Measurements from ENCODE around the gene CDH13.

DNA sequence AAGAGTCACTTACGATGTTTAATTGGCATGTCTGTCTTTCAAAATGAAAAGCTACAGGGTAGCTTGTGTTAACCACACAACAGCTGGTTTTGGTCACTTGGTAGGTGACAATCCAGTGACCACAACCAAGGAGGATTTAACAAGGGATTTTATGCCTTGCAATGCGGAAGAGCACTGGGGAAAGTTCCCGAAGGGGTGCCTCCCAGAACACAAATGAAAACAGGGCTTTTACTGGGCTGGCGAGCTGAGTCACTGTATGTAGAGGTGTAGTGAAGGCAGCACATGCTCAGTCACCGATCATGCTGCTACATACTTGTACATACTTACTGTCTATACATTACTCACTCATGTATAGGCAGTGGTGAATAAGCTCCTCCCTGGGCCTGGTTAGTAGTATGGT lies 483.5 kb downstream of the CDH13 start:
- no peak for TF ChIP-seq NRF1 (conservative IDR thresholded peaks at IDR 0.05; ENCODE audit: low read depth, low read length)
- no peak for TF ChIP-seq GABPA (IDR thresholded peaks at IDR 0.05; ENCODE audit: low read depth)
- TF ChIP-seq, protein P1, sequence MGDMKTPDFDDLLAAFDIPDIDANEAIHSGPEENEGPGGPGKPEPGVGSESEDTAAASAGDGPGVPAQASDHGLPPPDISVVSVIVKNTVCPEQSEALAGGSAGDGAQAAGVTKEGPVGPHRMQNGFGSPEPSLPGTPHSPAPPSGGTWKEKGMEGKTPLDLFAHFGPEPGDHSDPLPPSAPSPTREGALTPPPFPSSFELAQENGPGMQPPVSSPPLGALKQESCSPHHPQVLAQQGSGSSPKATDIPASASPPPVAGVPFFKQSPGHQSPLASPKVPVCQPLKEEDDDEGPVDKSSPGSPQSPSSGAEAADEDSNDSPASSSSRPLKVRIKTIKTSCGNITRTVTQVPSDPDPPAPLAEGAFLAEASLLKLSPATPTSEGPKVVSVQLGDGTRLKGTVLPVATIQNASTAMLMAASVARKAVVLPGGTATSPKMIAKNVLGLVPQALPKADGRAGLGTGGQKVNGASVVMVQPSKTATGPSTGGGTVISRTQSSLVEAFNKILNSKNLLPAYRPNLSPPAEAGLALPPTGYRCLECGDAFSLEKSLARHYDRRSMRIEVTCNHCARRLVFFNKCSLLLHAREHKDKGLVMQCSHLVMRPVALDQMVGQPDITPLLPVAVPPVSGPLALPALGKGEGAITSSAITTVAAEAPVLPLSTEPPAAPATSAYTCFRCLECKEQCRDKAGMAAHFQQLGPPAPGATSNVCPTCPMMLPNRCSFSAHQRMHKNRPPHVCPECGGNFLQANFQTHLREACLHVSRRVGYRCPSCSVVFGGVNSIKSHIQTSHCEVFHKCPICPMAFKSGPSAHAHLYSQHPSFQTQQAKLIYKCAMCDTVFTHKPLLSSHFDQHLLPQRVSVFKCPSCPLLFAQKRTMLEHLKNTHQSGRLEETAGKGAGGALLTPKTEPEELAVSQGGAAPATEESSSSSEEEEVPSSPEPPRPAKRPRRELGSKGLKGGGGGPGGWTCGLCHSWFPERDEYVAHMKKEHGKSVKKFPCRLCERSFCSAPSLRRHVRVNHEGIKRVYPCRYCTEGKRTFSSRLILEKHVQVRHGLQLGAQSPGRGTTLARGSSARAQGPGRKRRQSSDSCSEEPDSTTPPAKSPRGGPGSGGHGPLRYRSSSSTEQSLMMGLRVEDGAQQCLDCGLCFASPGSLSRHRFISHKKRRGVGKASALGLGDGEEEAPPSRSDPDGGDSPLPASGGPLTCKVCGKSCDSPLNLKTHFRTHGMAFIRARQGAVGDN (IDR thresholded peaks at IDR 0.05): no peak
